Upper lobe of left lung (tissue), 6 donors: ENCODE measurements around the gene RBM45. TPM values are rescaled to one million over a fixed set of nuclear protein-coding genes. Genes with fewer than 3 reads are reported as not detected.

Source experiments
- ATAC-seq, 2 donors: fragments of 200-7000 bp; cut with Tn5 transposase; one replicate each; pipeline ENCODE4 v1.9.1; 2022; ENCODE audit warnings: mild to moderate bottlenecking in 2 of 2, moderate library complexity in 2 of 2; ENCODE audit not compliant: low FRiP score in 2 of 2
- DNase-seq, 2 donors: peaks; one replicate each; pipeline ENCODE4 v3.0.0-alpha.2; 2019 to 2020
- H3K27ac ChIP-seq, 4 donors: fragments of 200-600 bp; sonication (generic); one replicate each; pipeline ENCODE4 v1.5.1; 2016 to 2019
- H3K27me3 ChIP-seq, 4 donors: fragments of 200-600 bp; sonication (generic); one replicate each; pipeline ENCODE4 v1.5.1; 2017 to 2019
- H3K36me3 ChIP-seq, 4 donors: fragments of 200-600 bp; sonication (generic); one replicate each; pipeline ENCODE4 v1.5.1; 2016 to 2019
- H3K4me1 ChIP-seq, 4 donors: fragments of 200-600 bp; sonication (generic); one replicate each; pipeline ENCODE4 v1.5.1; 2018 to 2019
- H3K4me3 ChIP-seq, 4 donors: fragments of 200-600 bp; sonication (generic); one replicate each; pipeline ENCODE4 v1.5.1; 2017 to 2019; ENCODE audit warnings: mild to moderate bottlenecking in 2 of 4, moderate library complexity in 1 of 4
- H3K9me3 ChIP-seq, 4 donors: fragments of 200-600 bp; sonication (generic); one replicate each; pipeline ENCODE4 v1.5.1; 2018 to 2019
- EP300 ChIP-seq, 4 donors: sonication (generic); formaldehyde crosslinking; IDR thresholded peaks; one replicate each; pipeline ENCODE4 v1.5.1; 2017; ENCODE audit warnings: antibody characterized with exemption in 4 of 4, control low read depth in 2 of 4
- POLR2A ChIP-seq, 4 donors: fragments of 450-650 bp; IDR thresholded peaks; one replicate each; pipeline ENCODE4 v1.5.1; 2016 to 2017; ENCODE audit warnings: antibody characterized with exemption in 4 of 4, mild to moderate bottlenecking in 2 of 4
- POLR2AphosphoS5 ChIP-seq, 2 donors: sonication (generic); formaldehyde crosslinking; IDR thresholded peaks; one replicate each; pipeline ENCODE4 v1.5.1; 2017; ENCODE audit warnings: antibody characterized with exemption in 2 of 2
- WGBS, 2 donors: methylation state at CpG; one replicate each; pipeline ENCODE4 v1.1.5; 2017 to 2018; 5-methylcytosine and 5-hydroxymethylcytosine counted together
- total RNA-seq, 6 donors: library from RNA; depleted of rRNA in 4 of 6; stranded (reverse); fragments of >200 nt in 4 of 6; gene quantifications; one replicate each; pipeline versions ENCODE4 v1.1.0 to v1.2.1, GENCODE V29; 2016 to 2021
- TF ChIP-seq, protein P1 (sequence below), 6 experiments: fragments of 450-650 bp in 4 of 6; fragments of 200-600 bp in 2 of 6; sonication (generic) in 2 of 6; IDR thresholded peaks; one replicate each; pipeline ENCODE4 v1.5.1; 2016 to 2019; ENCODE audit warnings: antibody characterized with exemption in 6 of 6
- donor health status: DM: no; HTN: no; CAD: no; lungs with moderate emphysema.
- donor health status: DM: no; HTN: yes; CAD: no; lungs with severe emphysema.

RBM45 gene, protein sequence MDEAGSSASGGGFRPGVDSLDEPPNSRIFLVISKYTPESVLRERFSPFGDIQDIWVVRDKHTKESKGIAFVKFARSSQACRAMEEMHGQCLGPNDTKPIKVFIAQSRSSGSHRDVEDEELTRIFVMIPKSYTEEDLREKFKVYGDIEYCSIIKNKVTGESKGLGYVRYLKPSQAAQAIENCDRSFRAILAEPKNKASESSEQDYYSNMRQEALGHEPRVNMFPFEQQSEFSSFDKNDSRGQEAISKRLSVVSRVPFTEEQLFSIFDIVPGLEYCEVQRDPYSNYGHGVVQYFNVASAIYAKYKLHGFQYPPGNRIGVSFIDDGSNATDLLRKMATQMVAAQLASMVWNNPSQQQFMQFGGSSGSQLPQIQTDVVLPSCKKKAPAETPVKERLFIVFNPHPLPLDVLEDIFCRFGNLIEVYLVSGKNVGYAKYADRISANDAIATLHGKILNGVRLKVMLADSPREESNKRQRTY
- 10 to 100 TPM in 4 of 6 donors, 1 to 10 TPM in 2; 7.5 to 38.8 (median 12.4) TPM for total RNA-seq

DNA sequence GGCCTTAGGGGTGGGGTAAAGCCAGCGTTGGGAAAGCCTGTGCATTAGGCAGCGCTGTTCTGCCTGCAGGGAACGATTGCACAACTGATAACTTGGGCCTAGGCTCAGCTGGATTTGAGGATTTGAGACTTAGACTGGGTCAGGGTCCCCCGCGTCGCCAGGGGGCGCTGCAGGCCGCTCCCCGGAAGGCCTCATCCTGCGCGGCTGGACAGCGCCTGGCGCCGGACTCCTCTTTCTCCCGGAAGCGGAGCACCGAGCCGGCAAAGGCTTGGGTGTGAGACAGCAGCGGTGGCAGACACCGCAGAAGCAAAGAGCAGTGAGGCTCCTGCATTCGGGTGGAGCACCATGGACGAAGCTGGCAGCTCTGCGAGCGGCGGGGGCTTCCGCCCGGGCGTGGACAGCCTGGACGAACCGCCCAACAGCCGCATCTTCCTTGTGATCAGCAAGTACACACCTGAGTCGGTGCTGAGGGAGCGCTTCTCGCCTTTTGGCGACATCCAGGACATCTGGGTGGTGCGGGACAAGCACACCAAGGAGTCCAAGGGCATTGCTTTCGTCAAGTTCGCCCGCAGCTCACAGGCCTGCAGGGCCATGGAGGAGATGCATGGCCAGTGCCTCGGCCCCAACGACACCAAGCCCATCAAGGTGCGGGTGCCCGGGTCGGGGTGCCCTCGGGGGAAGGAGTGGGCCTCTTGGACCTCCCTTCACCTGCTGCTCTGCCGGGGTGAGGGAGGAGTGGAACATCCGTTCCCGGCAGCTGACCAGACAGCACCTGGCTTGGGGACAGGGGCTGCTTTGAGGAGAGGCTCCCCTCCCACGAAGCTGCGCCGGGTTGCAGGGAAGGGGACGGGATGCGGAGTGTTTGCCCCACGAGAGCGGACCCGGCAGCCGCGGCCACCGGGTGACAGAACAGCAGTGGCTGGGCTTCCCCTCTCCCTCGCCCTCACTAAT, at the start of gene RBM45:
RBM45 (plus strand) TSS at position 236 of the 951 bp plus-strand sequence; CDS start at position 346, 110 bp downstream.
- H3K4me3 ChIP-seq: peak within 1 kb of the TSS; percentile 55 to 92 (median 74)
- no peak for TF ChIP-seq EP300 (IDR thresholded peaks at IDR 0.05)
- TF ChIP-seq POLR2A (IDR thresholded peaks at IDR 0.05): peak in 2 of 4 donors; percentile 46 to 78
- TF ChIP-seq POLR2AphosphoS5 (IDR thresholded peaks at IDR 0.05): peak; percentile 75 to 82
- TF ChIP-seq, protein P1, sequence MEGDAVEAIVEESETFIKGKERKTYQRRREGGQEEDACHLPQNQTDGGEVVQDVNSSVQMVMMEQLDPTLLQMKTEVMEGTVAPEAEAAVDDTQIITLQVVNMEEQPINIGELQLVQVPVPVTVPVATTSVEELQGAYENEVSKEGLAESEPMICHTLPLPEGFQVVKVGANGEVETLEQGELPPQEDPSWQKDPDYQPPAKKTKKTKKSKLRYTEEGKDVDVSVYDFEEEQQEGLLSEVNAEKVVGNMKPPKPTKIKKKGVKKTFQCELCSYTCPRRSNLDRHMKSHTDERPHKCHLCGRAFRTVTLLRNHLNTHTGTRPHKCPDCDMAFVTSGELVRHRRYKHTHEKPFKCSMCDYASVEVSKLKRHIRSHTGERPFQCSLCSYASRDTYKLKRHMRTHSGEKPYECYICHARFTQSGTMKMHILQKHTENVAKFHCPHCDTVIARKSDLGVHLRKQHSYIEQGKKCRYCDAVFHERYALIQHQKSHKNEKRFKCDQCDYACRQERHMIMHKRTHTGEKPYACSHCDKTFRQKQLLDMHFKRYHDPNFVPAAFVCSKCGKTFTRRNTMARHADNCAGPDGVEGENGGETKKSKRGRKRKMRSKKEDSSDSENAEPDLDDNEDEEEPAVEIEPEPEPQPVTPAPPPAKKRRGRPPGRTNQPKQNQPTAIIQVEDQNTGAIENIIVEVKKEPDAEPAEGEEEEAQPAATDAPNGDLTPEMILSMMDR (IDR thresholded peaks at IDR 0.05): peak; percentile 95 to 98 (median 98)
- peaks cover 0 to 8% (median 0%) of the 10 kb centered on the region in 4 donors for H3K36me3 ChIP-seq
- peak within 1 kb of the TSS; percentile 62 to 83 (median 74) for H3K27ac ChIP-seq
- peaks cover 4 to 25% (median 14%) of the 10 kb centered on the region in 4 donors for H3K4me1 ChIP-seq
- ATAC-seq (peak; percentile 99), DNase-seq (peak; percentile 94 to 99)
- H3K9me3 ChIP-seq: no peaks in the 10 kb centered on the region
- WGBS, 2 donors: 0 to 1% methylated on average over 9 to 36 of the region's 60 CpGs
- H3K27me3 ChIP-seq: no peaks in the 10 kb centered on the region

DNA sequence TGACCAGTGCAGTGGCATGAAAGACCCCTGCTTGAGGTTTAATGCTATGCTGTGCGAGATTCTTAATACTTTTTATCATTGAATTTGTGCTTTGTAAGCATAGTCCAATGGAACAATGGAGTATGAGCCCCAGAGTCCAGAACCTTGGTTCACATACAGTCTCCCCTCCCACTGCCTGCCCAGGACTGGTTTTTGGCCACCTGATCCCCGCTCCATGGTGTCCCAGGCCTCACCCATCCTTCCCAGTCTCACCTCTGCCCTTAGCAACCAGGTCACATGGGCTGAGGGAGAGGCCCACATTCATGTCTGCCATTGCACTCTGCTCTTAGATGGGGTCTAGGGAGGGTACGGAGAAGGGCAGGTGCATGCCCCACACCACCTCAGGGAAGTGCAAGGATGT, 45.9 kb upstream of the RBM45 start:
- Histone ChIP-seq H3K9me3 (no peaks in the 10 kb centered on the region), H3K4me3 (no peak overlapping the region), H3K27ac (no peak overlapping the region), H3K4me1 (no peaks in the 10 kb centered on the region), H3K36me3 (no peaks in the 10 kb centered on the region), H3K27me3 (no peaks in the 10 kb centered on the region)
- DNase-seq (no peak), ATAC-seq (peak; percentile 8 to 46)
- WGBS, 2 donors: 94 to 95% methylated on average over 2 to 3 of the region's 3 CpGs
- no peak for TF ChIP-seq POLR2A (IDR thresholded peaks at IDR 0.05)
- TF ChIP-seq POLR2AphosphoS5 (IDR thresholded peaks at IDR 0.05): no peak
- TF ChIP-seq, protein P1 (IDR thresholded peaks at IDR 0.05): no peak
- TF ChIP-seq EP300 (IDR thresholded peaks at IDR 0.05): no peak

DNA sequence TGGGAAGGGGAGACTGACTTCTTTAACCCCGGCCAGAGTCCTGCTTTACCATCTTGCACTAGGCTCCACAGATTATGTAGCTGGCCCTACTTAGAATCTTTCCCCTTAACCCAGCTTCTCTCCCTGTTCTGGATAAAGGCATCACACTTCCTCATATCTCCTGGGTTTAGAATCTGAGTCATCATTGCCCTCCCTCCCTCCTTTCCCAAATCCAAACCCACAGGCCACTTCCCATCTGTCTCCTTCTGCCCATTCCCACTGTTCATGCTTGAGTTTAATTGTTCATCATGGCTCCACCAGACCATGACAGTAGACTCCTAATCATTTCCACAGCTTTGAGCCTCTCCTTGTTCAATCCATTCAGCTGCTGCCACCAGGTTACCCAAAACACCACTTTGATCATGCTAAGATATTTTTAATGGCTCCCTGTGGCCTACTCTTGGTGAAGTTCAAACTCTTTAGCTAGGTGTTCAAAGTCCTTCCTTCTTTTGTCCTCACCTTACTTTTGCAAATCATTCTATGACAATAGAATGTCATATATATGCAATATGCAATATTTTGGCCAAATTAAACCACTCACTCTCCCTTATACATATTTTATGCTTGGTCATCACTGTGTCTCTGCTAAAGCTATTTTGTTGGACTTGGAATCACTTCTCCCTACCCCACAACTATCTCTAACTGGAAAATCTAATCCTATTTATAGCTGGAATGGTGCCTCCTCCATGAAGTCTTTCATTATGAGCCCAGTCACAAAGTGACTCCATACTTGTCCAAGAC, 45.2 kb upstream of the RBM45 start:
- Histone ChIP-seq H3K4me1 (no peaks in the 10 kb centered on the region), H3K9me3 (no peaks in the 10 kb centered on the region), H3K27me3 (no peaks in the 10 kb centered on the region), H3K36me3 (no peaks in the 10 kb centered on the region), H3K4me3 (no peak overlapping the region), H3K27ac (no peak overlapping the region)
- 100% methylated on average over 1 of the region's 1 CpG for WGBS, 2 donors
- DNase-seq (no peak), ATAC-seq (no peak)
- TF ChIP-seq POLR2AphosphoS5 (IDR thresholded peaks at IDR 0.05): no peak
- TF ChIP-seq, protein P1 (IDR thresholded peaks at IDR 0.05): no peak
- TF ChIP-seq EP300 (IDR thresholded peaks at IDR 0.05): no peak
- no peak for TF ChIP-seq POLR2A (IDR thresholded peaks at IDR 0.05)

DNA sequence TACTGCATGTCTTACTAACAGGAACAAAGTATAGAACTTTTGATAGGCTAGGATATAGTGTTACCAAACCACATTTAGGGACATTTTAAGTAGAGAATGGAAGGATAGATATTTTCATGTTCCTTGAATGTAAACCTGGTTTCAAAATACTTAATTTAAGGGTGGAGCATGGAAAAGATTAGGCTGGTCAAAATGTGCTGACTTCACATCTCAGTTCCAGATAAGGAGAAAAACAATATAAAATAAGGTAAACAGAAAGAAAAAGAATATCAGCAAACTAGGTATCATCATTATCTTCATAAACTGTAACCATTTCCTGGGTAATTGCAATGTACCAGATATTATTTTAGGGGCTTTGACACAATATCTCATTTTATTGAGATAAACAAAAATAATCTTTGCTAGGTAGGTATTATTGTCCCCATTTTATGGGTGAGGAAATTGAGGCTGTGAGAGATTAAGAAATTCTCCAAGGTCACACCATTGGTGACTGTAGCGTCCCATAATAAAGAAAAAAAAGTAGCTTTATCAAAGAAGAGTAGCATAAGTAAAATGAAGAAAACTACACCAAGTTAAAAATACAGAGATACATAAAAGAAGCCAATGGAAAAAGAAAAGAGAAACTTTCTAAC, 43.3 kb upstream of the RBM45 start:
- H3K4me1 ChIP-seq: peaks cover 4 to 13% (median 12%) of the 10 kb centered on the region in 4 donors
- H3K4me3 ChIP-seq: no peak overlapping the region
- WGBS, 2 donors: 89 to 92% methylated on average over 1 of the region's 1 CpG
- no peaks in the 10 kb centered on the region for H3K36me3 ChIP-seq
- no peak overlapping the region for H3K27ac ChIP-seq
- no peaks in the 10 kb centered on the region for H3K9me3 ChIP-seq
- ATAC-seq (no peak), DNase-seq (no peak)
- TF ChIP-seq, protein P1 (IDR thresholded peaks at IDR 0.05): no peak
- TF ChIP-seq POLR2AphosphoS5 (IDR thresholded peaks at IDR 0.05) (no peak), POLR2A (IDR thresholded peaks at IDR 0.05) (no peak)
- no peaks in the 10 kb centered on the region for H3K27me3 ChIP-seq
